Activated CD8-positive, alpha-beta memory T cell treated with anti-CD3 and anti-CD28 coated beads, Interleukin-2, amount 50 U/mL, for 48 hours (primary cell): ENCODE results near the gene ABI1.

Experiments
- DNase-seq: peaks from one replicate; pipeline ENCODE4 v3.0.0-alpha.2; 2020

Gene ABI1

GRCh38 chr10:26706936-26707335 is 153.8 kb downstream of the ABI1 start:
- DNase-seq: no peak

- DNase-seq: no peak
Measured at GRCh38 chr10:26706206-26706605, 154.6 kb downstream of the ABI1 start.

DNA sequence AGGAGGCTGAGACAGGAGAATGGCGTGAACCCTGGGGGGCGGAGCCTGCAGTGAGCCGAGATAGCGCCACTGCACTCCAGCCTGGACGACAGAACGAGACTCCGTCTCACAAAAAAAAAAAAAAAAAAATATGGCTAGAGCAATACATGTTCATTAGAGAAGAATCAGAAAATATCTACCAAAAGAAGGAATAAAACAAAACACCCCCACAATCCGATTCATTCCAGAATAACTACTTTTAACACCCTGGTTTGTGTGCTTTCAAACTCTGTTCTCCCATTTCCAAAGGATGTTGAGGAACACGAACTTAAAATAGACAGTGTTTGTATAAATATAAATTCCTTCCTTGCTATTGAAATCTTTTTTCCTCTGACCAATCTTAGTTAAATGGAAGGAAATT is 156.8 kb downstream of the ABI1 start:
- DNase-seq: no peak

DNA sequence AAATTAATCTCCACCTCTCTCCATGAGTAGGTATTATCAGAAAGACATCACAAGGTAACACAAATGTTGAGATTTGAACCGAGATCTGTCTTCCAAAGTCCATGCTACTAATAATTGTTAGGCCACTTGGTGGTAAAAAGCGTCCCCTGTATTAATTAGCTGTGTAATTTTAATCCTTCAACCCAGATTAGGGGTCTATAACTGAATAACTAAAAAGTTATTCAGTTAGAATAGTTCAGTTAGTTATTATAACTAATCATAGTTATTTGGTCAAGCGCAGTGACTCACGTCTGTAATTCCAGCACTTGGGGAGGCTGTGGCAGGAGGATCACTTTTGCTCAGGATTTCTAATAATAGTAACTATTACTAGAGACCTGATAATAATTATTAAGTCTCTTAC is 157.7 kb downstream of the ABI1 start:
- no peak for DNase-seq

DNA sequence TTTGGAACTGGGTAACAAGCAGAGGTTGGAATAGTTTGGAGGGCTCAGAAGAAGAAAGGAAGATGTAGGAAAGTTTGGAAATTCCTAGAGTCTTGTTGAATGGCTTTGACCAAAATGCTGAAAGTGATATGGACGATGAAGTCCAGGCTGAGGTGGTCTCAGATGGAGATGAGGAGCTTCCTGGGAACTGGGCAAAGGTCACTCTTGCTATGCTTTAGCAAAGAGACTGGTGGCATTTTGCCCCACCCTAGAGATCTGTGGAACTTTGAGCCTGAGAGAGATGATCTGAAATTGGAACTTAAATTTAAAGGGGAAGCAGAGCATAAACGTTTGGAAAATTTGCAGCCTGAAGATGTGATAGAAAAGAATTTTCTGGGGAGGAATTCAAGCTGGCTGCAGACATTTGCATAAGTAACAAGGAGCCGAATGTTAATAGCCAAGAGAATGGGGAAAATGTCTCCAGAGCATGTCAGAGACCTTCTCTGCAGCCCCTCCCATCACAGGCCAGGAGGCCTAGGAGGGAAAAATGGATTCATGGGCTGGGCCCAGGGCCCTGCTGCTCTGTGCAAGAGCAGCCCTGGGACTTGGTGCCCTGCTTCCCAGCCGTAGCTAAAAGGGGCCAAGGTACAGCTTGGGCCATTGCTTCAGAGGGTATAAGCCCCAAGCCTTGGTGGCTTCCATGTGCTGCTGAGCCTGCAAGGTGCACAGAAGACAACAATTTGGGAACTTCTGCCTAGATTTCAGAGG is 159.7 kb downstream of the ABI1 start:
- DNase-seq: no peak

DNA sequence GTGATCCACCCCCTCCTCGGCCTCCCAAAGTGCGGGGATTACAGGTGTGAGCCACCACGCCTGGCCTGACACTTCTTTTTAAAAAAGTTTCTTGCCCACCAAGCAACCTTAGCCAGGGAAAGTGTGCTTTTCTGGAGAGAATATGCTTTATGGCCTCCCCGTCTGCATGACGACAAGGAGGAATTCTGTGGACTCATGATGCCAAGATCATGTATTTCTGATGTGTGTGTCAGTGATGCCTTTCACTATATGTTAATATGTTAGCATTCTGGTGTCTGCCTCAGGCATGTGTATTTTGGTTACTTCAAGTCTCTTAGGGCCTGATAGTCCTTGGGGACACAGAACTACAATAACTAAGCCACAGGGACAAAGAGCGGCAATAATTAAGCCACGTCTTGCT is 161.1 kb downstream of the ABI1 start:
- DNase-seq: no peak

GRCh38 chr10:26698909-26699308 is 161.8 kb downstream of the ABI1 start:
- no peak for DNase-seq

DNA sequence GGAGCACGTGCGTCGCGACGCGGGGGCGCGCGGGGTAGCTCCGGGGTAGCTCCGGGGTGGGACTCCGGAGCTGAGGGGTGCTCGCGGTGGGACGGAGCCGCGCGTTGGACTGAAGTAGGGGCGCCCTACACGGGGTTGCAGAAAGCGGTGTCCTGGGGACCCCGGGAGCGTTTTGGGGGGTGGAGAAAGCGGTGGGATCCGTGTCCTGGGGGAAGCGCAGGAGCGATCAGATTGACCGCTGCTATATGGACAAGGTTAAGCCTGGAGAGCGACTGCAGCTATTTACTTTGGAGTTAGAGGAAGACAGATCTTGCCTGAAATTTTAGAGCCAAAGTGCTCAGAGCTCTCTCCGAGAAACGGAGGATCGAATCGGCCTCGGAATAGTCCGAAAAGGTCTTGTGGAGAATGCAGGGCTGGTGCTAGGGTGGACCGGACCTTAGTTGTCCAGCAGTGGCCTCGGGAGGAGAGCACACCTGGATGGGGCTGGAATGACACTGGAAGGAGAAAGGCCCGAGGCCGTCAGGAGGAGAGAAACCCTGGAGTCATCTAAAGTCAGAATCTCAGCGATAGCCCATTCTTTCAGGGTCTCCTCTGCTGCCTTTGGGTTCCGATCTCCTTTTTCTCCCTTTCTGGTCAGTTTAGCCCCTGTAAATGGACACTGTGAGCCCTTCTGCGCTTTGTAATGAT is 162.7 kb downstream of the ABI1 start:
- DNase-seq: no peak

DNA sequence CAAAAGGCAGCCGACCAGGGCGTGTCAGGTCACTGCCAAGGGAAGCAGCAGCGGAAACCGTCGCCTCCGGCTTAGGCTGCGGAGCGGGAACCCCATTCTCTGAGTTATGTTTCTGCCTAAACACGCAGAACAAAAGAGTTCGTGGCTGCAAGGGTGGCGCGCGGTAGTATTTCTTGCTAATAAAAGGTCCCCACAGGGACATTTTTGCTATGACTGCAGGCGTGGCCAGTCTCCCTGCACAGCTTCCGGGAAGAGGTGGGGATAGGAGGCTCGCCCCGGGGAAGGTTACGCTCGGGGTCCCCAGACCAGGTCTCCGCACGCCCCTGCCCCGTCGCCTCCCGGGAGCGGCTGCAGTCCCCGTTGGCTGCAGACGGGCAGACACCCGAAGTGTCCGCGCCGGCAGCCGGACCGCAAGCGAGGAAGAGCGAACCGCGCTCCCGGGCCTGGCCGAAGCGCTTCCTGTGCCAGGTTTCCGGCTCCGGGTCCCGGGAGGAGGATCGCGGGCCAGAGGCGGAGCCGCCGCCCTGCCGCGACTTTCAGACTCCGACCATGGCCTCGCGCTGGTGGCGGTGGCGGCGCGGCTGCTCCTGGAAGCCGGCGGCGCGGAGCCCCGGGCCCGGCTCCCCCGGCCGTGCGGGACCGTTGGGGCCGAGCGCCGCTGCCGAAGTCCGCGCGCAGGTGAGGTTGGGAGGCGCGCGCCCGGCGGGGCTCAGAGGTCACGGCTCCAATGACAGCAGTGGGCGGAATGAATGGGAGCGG is 163.4 kb downstream of the ABI1 start, which contains the start of gene PDSS1:
PDSS1 (plus strand) TSS at position 539 of the 759 bp plus-strand sequence; CDS start at position 550, 11 bp downstream.
- peak; percentile 84 for DNase-seq

- DNase-seq: no peak
Measured at GRCh38 chr10:26696786-26697162, 164.0 kb downstream of the ABI1 start.
